ENCODE results near the gene OR52E8. TPM values are rescaled to one million over a fixed set of nuclear protein-coding genes. Genes with fewer than 3 reads are reported as not detected.

Gene OR52E8
- total and polyA plus RNA-seq, 9 of the 15 experiments (the other 6 are each of a cell fraction or from before 2014, with no cell fraction given) = not detected

DNA sequence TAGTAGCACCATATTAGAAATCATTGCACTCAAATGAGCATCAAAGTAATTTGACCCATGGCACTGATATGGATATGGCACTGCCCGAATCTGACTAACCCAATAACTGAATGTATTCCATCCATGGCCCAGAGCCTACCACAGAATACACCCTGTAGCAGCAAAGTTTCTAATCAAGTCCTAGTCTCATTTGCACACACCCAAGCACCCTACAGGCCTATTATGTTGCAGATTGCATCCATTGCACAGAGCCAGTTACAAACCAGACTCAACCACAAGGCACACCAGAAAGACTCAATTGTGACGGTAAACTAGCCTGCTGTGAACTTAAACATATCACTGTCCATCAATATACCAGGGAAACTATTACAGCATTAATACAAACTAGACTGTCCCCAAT is 42.0 kb upstream of the OR52E8 start (continued):
- TF ChIP-seq ELF4 (CRISPR knock-in tag; IDR thresholded peaks at IDR 0.05) = no peak
- TF ChIP-seq, protein P1, sequence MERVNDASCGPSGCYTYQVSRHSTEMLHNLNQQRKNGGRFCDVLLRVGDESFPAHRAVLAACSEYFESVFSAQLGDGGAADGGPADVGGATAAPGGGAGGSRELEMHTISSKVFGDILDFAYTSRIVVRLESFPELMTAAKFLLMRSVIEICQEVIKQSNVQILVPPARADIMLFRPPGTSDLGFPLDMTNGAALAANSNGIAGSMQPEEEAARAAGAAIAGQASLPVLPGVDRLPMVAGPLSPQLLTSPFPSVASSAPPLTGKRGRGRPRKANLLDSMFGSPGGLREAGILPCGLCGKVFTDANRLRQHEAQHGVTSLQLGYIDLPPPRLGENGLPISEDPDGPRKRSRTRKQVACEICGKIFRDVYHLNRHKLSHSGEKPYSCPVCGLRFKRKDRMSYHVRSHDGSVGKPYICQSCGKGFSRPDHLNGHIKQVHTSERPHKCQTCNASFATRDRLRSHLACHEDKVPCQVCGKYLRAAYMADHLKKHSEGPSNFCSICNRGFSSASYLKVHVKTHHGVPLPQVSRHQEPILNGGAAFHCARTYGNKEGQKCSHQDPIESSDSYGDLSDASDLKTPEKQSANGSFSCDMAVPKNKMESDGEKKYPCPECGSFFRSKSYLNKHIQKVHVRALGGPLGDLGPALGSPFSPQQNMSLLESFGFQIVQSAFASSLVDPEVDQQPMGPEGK (CRISPR knock-in tag; IDR thresholded peaks at IDR 0.05; ENCODE audit: borderline replicate concordance) = no peak

DNA sequence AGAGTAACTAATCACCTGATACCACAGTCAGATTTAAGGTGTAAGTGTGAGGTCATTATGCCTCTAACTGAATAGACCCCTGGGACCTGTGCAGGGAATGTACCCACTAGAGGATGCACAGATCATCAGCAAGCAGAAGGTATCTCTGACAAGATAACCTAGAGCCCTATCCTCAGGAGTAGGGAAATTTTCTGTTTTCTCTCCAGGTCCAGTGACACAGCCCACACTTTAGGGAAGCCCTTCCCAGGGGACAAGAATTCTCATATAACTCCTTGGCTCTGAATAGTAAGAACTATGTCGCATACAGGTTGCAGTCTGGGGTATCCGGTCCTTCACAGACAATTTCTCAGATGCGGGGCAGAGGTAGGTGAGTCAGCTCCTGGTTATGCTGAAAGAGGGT is 35.4 kb upstream of the OR52E8 start, which contains the start of gene OR52E5:
TSS of gene OR52E5 (plus strand) at position 301 of the 400 bp plus-strand sequence. CDS start 7,569 bp downstream, outside the sequence.
- Histone ChIP-seq H3K4me2 (ENCODE audit: insufficient read depth, low read length) (no peak within 1 kb of the TSS), H3K9me1 (ENCODE audit: control insufficient read depth, insufficient read depth, low read length) (no peaks in the 10 kb centered on the region), H4K20me1 (replicated peaks; ENCODE audit: control insufficient read depth, insufficient read depth, low read length) (no peaks in the 10 kb centered on the region), H3K36me3 (ENCODE audit: control insufficient read depth, insufficient read depth, low read length) (no peaks in the 10 kb centered on the region), H3K4me3 (no peak within 1 kb of the TSS), H3K27ac (ENCODE audit: extremely low read depth, low read depth, low read length) (no peak within 1 kb of the TSS), H3K4me1 (replicated peaks in 1 of 2; ENCODE audit: control insufficient read depth in 2 of 2, insufficient read depth in 2 of 2, low read length in 2 of 2) (no peaks in the 10 kb centered on the region), H2AFZ (ENCODE audit: low read depth, low read length) (no peak within 1 kb of the TSS), H3K27me3 (ENCODE audit: control insufficient read depth in 2 of 2, insufficient read depth in 2 of 2, low read length in 2 of 2) (peaks cover 0 to 2% of the 10 kb centered on the region in 2 experiments; a peak in 1 of 5 replicates), H3K79me2 (ENCODE audit: control insufficient read depth, insufficient read depth, low read length) (no peaks in the 10 kb centered on the region), H3K9me3 (replicated peaks; ENCODE audit: control insufficient read depth, insufficient read depth, low read depth, low read length) (no peaks in the 10 kb centered on the region), H3K9ac (ENCODE audit: insufficient read depth in 1 of 2, low read depth in 2 of 2, low read length in 2 of 2) (no peak within 1 kb of the TSS)
- ChIA-PET CTCF (ENCODE audit: low intra/inter-chr PET ratio) (no interaction called here), POLR2A (no interaction called here)
- DNase-seq (ENCODE audit: extremely low read depth in 1 of 4, low spot score in 3 of 4) (no peak), ATAC-seq (no peak), FAIRE-seq (no peak)
- intact Hi-C loops (cut with micrococcal nuclease) = loop anchor here (5.0 to 10.0 kb wide), 2 partner anchors 296 to 398 kb away; partner anchors contain the start of gene TRIM6
- no TSS peak for BruUV-seq (replicated peaks)
- 3% methylated on average over 3 of the region's 3 CpGs for WGBS (ENCODE audit: insufficient coverage, low coverage, missing lambda C conversion rate)
- in situ Hi-C loops (cut with MboI) = no loop called here
- no peak for TF ChIP-seq BRD9 (IDR thresholded peaks at IDR 0.05; ENCODE audit: low read depth, partially characterized antibody)
- no peak for TF ChIP-seq TARDBP (IDR thresholded peaks at IDR 0.05)
- TF ChIP-seq POLR2AphosphoS2 (IDR thresholded peaks at IDR 0.05; ENCODE audit: low read length) = no peak
- TF ChIP-seq, protein P2, sequence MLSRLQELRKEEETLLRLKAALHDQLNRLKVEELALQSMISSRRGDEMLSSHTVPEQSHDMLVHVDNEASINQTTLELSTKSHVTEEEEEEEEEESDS (CRISPR knock-in tag; IDR thresholded peaks at IDR 0.05) = no peak
- TF ChIP-seq, protein P3, sequence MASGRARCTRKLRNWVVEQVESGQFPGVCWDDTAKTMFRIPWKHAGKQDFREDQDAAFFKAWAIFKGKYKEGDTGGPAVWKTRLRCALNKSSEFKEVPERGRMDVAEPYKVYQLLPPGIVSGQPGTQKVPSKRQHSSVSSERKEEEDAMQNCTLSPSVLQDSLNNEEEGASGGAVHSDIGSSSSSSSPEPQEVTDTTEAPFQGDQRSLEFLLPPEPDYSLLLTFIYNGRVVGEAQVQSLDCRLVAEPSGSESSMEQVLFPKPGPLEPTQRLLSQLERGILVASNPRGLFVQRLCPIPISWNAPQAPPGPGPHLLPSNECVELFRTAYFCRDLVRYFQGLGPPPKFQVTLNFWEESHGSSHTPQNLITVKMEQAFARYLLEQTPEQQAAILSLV (tag; IDR thresholded peaks at IDR 0.05) = no peak
- no peak for TF ChIP-seq ZNF274 (IDR thresholded peaks at IDR 0.05; ENCODE audit: borderline replicate concordance, low read depth, low read length)
- TF ChIP-seq FOSL1 (tag; conservative IDR thresholded peaks at IDR 0.05) = no peak
- TF ChIP-seq SMAD3 (CRISPR knock-in tag; conservative IDR thresholded peaks at IDR 0.05) = no peak
- TF ChIP-seq, protein P4, sequence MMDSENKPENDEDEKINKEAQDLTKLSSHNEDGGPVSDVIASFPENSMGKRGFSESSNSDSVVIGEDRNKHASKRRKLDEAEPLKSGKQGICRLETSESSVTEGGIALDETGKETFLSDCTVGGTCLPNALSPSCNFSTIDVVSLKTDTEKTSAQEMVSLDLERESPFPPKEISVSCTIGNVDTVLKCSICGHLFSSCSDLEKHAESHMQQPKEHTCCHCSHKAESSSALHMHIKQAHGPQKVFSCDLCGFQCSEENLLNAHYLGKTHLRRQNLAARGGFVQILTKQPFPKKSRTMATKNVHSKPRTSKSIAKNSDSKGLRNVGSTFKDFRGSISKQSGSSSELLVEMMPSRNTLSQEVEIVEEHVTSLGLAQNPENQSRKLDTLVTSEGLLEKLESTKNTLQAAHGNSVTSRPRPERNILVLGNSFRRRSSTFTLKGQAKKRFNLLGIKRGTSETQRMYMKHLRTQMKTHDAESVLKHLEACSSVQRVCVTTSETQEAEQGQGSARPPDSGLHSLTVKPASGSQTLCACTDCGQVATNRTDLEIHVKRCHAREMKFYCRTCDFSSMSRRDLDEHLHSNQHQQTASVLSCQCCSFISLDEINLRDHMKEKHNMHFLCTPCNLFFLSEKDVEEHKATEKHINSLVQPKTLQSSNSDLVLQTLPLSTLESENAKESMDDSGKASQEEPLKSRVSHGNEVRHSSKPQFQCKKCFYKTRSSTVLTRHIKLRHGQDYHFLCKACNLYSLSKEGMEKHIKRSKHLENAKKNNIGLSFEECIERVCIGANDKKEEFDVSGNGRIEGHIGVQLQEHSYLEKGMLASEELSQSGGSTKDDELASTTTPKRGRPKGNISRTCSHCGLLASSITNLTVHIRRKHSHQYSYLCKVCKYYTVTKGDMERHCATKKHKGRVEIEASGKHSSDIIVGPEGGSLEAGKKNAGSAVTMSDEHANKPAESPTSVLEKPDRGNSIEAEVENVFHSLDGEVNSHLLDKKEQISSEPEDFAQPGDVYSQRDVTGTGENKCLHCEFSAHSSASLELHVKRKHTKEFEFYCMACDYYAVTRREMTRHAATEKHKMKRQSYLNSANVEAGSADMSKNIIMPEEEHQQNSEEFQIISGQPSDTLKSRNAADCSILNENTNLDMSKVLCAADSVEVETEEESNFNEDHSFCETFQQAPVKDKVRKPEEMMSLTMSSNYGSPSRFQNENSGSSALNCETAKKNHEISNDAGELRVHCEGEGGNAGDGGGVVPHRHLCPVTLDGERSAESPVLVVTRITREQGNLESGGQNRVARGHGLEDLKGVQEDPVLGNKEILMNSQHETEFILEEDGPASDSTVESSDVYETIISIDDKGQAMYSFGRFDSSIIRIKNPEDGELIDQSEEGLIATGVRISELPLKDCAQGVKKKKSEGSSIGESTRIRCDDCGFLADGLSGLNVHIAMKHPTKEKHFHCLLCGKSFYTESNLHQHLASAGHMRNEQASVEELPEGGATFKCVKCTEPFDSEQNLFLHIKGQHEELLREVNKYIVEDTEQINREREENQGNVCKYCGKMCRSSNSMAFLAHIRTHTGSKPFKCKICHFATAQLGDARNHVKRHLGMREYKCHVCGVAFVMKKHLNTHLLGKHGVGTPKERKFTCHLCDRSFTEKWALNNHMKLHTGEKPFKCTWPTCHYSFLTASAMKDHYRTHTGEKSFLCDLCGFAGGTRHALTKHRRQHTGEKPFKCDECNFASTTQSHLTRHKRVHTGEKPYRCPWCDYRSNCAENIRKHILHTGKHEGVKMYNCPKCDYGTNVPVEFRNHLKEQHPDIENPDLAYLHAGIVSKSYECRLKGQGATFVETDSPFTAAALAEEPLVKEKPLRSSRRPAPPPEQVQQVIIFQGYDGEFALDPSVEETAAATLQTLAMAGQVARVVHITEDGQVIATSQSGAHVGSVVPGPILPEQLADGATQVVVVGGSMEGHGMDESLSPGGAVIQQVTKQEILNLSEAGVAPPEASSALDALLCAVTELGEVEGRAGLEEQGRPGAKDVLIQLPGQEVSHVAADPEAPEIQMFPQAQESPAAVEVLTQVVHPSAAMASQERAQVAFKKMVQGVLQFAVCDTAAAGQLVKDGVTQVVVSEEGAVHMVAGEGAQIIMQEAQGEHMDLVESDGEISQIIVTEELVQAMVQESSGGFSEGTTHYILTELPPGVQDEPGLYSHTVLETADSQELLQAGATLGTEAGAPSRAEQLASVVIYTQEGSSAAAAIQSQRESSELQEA (IDR thresholded peaks at IDR 0.05; ENCODE audit: low read depth) = no peak
